NCI-H146 treated with DMSO at 0.1 percent for 48 hours (cell line): Measurements from ENCODE around the gene CACNA1B.
"Not testable (repeated sequence)": the region's sequence is repeated elsewhere in the genome, so short reads cannot be mapped to it uniquely, and the experiment has no call there.

Experiments used
- DNase-seq: peaks from one replicate; lab custom pipeline; 2025; ENCODE audit not compliant: unreplicated experiment; lab: John Stamatoyannopoulos, UW

Gene CACNA1B

GRCh38 chr9:138095813-138096518 lies 218.4 kb downstream of the CACNA1B start:
- no peak for DNase-seq

- DNase-seq: no peak
Measured at GRCh38 chr9:138096519-138096845, 218.9 kb downstream of the CACNA1B start.

- no peak for DNase-seq
Measured at GRCh38 chr9:138097501-138097991, 220.0 kb downstream of the CACNA1B start.

GRCh38 chr9:138098116-138098907 lies 220.7 kb downstream of the CACNA1B start:
- DNase-seq: no peak

DNA sequence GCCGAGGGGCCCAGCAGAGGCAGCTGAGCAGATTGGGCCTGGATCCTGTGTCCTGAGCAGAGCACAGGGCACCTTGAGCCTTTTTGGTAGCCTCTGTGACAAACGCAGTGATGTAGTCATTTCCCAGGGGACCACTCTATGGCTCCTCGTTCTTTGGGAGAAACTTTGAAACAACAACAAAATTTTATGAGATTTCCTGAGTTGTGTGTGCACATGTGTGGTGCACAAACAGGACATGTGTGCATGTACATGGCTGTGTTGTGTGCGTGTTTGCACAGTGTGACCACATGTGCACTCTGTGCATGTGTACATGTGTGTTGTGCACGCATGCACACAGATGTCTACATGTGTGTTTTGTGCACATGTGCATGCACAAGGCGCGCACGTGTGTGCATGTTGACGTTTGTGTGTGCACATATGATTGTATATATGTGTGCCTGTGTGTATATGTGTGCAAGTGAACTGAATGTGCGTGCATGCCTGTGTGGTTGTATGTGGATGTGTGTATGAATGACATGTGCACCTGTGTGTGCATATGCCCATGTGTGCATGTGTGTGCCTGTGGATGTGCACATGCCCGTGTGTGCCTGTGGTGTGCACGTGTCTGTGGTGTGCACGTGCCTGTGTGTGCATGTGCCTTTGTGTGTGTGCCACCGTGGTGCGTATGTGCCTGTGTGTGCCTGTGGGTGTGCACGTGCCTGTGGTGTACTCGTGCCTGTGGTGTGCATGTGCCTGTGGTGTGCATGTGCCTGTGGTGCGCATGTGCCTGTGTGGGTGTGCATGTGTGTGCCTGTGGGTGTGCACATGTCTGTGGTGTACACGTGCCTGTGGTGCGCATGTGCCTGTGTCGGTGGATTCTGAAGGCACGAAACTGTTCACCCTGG lies 221.6 kb downstream of the CACNA1B start:
- DNase-seq: no peak

DNA sequence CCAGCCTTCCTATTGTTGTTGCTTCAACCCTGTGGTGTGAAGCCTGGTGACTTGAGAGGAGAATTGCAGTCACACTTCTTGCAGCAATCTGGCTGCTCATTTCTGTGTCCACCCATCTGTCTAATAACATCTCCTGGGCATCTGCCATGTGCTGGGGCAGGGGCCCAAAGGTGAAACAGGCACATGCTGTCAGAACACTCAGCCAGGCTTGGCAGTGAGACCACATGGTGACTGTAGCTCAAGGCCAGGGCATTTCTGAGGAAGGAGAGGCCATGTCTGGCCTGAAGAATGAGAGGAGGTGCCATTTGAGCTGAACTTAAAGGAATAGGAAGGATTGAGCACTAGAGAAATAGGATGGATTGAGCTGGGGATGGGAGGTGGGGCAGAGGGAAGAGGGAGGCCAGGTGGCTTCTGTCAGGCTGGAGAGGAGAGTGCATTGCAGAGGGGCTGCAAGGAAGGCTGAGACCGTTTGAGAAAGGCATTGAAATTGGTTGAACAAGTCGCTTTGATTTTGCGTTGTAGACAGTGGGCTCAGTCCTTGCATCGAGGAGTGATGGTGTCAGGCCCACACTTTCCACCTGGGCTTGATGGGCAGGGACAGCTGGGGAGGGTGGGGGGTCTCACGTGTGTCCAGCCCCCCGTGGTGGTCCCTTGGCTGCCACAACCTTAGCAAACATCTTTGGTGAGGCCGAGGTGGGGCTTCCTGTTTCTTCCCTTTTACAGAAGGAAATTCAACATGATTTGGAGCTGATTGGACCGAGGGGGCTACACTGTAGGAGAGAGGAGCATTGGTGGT lies 222.4 kb downstream of the CACNA1B start:
- no peak for DNase-seq

DNA sequence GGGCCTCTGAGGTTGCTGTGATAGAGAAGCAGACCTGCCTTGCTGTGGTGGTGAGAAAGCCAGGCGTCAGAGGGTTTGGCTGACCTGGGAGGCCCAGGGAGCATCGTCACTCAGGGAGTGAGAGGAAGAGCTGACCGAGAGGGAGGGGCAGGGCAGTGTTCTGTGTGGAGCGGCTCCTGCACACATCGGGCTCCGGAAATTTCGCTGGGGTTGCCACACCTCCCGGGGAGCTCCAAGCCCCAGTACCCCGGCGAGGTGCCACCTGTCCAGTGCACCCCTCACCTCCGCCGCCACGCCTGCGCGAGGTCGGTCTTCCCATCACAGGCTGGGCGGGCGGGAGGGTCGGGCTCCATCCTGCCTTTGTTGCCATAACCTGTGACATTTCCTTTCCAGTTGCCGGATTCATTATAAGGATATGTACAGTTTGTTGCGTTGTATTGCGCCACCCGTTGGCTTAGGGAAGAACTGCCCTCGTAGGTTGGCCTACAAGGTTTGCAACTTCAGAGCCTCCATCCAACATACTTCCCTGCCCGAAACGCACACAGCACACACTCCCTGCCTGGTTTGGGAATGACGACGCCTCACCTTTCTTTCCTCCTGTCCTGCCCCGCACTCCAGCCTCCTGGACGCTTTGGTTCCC lies 223.2 kb downstream of the CACNA1B start:
- no peak for DNase-seq

- no peak for DNase-seq
Measured at GRCh38 chr9:138101444-138102234, 224.1 kb downstream of the CACNA1B start.

GRCh38 chr9:138102246-138103051 lies 224.9 kb downstream of the CACNA1B start:
- DNase-seq: no peak

GRCh38 chr9:138103111-138103848 lies 225.7 kb downstream of the CACNA1B start:
- no peak for DNase-seq

DNA sequence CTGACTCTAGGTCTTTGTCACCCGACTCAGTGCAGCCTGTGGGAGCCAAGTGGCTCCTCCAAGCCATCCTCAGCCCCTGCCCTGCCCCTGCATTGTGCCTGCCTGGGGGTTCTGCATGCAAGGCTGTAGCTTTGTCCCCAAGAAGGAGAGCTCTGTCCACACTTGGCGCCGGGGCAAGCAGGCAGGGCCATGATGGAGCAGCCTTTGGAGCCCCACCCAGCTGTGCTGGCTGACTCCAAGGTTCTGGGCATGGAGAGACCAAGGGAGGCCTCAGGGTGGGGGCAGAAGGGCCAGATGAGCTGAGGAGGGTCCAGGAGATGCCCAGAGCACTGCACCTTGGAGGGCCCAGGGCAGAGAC lies 226.2 kb downstream of the CACNA1B start:
- no peak for DNase-seq

DNA sequence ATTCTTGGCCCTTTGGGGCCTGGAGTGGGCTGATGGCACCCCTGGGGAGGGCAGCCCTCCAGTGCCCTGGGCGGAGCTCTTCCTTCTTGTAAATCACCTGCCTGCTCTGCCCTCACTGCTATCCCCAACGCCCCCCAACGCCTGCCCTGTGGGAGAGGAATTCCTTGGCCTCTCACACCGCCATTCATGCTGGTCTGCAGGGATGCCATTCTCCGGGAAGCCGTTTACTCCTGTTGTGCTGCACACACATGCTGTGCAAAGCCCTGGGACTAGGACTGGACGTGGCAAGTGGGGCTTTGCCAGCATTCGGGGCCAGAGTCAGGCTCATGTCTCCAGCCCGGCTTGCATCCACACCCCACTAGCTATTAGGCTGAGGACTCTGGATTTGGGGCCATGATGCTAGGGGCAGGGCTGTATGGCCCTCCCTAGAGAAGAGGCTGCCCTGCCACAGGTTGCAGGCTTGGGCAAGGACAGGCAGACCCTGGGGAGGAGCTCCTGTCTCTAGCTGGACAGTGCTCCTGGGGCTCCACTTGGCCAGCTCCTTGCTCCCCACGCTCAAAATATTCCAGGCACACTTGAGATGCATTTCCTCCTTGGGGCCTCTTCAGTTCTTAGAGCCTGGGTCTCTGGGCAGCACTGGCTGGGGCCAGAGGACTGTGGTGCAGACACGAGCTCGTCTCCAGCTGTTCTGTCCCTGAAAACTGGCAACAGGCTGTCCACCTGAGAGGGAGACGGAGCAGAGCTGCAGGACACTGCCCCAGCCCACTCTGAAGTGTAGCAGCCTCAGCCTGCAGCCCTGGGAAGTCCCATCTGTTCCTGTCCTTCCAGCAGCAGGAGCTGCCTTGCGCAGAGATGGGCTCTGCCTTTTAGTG lies 226.9 kb downstream of the CACNA1B start:
- no peak for DNase-seq

DNA sequence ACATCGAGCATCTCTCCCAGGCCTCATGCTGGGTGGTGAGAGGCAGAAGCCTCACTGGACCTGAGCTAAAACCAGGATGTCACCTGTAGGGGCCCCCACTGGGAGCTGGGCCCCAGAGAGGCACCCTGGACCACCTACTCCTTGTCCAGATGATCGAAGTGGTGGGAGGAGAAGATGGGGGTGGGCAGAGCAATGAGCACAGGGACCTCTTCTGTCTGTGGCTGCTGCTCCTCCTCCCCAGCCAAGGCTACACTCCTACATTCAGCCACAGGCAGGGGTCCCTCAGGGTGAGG lies 227.5 kb downstream of the CACNA1B start:
- no peak for DNase-seq

GRCh38 chr9:138105561-138106505 lies 228.3 kb downstream of the CACNA1B start:
- no peak for DNase-seq

GRCh38 chr9:138107039-138107438 lies 229.5 kb downstream of the CACNA1B start:
- not testable (repeated sequence) for DNase-seq

- DNase-seq: no peak
Measured at GRCh38 chr9:138111607-138112006, 234.0 kb downstream of the CACNA1B start.
